HG03571 (cell line): ENCODE data around the gene ST7.

Experiments used
- ATAC-seq: cut with Tn5 transposase; IDR thresholded peaks from one replicate; pipeline ENCODE4 v1.9.1; 2021; ENCODE audit not compliant: unreplicated experiment

ST7 gene

GRCh38 chr7:116977172-116977571, 23.9 kb downstream of the ST7 start:
- ATAC-seq: no peak

DNA sequence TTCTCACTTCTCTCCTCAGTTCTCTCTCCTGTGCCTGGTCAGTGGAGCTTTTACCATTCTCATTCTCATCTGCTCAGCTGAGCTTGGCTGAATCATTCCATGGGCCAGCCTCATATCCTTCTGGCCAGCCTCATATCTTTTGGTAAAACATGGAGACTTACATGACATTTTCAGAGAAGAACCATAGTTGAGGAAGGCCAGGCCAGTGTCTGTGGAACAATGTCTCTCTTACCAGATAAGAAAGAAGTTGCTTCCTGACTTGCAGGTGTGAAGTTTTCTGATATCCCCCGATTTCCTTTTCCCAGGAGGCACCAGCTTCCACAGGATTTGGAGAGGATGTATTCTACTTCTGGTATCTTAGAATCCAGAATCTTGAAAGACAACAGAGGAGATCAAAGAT, 24.7 kb downstream of the ST7 start:
- ATAC-seq: no peak

GRCh38 chr7:116979430-116979829, 26.1 kb downstream of the ST7 start:
- no peak for ATAC-seq

DNA sequence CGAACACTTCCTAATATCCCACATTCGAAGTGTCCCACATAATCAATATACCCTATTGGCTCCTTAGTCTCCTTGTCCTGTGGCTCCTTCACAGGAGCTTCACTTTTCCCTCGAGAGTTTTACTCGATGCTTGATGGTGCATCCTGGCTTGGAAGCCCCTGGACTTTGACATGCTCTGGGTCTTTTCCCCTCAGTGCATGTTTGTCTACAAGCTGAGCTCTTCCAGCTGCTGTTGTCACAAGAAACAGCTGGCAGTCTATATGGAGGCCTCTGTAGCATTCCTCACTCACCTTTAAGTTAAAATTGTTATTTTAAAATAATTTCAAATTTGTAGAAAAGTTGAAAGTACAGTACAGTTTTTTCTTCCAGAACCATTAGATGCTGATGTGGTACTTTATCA, 27.1 kb downstream of the ST7 start:
- no peak for ATAC-seq

DNA sequence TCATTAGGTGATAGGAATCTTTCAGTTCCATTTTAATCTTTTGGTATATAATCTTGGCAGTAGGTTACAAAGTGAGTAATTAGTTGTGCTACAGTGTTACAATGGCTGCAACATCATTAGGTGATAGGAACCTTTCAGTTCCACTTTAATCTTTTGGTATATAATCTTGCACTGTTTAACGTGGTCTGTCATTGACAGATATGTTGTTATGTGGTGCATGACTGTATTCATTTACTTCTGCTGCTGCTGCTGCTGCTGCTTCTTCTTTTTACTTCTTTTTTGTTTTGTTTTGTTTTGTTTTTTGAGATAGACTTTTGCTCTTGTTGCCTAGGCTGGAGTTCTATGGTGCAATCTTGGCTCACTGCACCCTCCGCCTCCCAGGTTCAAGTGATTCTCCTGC, 28.6 kb downstream of the ST7 start:
- no peak for ATAC-seq

- no peak for ATAC-seq
These were observed 31.2 kb downstream of the ST7 start for GRCh38 chr7:116984511-116984910.

GRCh38 chr7:116984917-116985316, 31.6 kb downstream of the ST7 start:
- ATAC-seq: peak; percentile 41

- ATAC-seq: no peak
These were observed 32.3 kb downstream of the ST7 start for GRCh38 chr7:116985575-116985974.

- no peak for ATAC-seq
These were observed 33.6 kb downstream of the ST7 start for GRCh38 chr7:116986611-116987565.

- no peak for ATAC-seq
These were observed 35.2 kb downstream of the ST7 start for GRCh38 chr7:116988363-116988989.

DNA sequence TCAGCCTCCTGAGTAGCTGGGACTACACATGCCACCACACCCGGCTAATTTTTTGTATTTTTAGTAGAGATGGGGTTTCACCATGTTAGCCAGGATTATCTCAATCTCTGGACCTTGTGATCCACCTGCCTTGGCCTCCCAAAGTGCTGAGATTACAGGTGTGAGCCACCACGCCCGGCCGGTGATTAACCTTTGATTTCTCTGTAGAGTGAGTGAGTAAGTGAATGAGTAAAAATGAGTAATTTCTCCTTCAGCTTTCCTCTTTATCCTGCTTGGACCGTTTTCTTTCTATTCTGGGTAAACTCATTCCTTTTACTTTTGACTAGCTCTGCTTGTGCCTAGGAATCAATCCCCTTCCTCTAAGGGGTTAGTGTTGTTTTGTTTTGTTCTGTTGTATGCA, 36.8 kb downstream of the ST7 start:
- no peak for ATAC-seq

DNA sequence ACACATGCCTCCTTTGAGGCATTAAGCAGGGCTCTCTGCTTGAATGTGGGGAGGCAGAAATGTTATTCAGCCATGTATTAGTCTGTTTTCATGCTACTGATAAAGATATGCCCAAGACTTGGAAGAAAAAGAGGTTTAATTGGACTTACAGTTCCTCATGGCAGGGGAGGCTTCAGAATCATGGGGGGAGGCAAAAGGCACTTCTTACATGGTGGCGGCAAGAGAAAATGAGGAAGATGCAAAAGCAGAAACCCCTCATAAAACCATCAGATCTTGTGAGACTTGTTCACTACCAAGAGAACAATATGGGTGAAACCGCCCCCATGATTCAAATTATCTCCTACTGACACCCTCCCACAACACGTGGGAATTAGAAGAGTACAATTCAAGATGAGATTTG, 37.9 kb downstream of the ST7 start:
- ATAC-seq: no peak

DNA sequence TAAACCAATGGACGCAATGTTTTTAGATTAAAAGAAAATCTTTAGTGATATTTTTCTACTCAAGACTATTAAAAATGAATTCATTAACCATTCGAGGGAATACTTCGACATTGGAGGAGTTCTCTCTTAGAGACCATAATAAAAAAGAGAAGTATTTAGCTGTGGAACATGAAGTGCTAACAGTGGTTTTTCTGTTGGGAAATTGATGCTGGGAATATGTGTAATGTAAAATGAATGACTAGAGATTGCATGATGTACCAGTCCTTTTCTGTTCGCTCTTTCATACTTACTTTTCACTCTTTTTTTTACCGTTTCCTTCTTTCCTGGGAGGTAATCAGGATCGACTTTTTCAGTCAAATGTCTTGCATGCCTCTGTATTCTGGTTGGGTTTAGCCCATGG, 41.3 kb downstream of the ST7 start:
- no peak for ATAC-seq

- no peak for ATAC-seq
These were observed 44.7 kb downstream of the ST7 start for GRCh38 chr7:116997972-116998371.

GRCh38 chr7:116998567-116999175, 45.4 kb downstream of the ST7 start:
- no peak for ATAC-seq

DNA sequence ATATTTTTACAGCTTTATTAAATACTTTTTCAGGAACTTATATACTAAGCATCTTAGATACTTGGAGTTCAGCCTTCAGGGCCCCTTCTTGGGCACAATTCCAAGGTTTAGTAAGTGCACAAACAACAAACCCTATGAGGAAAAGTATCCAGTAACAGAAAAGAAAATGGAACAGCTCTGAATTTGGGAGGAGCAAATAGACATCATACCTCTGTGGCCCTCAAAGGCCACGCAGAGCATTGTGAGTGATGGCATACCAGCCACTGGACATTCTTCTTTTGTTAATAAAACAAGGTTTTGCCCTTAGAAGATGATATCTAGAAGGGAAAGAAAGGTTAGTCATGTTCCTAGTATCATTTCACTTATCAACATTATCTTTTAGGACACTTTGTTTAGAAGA, 46.0 kb downstream of the ST7 start:
- no peak for ATAC-seq

GRCh38 chr7:117001283-117001682, 48.0 kb downstream of the ST7 start:
- no peak for ATAC-seq

DNA sequence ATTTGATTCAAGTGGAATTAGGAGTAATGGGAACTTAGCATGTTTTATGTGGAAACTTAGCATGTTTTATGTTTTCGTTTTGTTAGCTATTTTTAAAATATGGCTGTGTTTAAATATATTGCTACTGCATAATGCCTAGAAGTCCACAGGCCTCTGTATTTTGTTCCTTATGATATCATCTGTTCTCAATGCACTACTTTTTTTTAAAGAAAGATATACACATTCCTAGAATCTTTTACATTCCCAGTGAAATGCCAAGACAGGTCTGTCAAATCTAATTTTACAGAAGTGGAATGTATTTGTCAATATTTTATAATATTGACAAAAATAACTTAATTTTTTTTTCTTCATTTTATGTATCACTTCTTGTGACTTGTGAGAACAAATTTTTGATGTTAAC, 51.6 kb downstream of the ST7 start:
- ATAC-seq: no peak

- ATAC-seq: no peak
These were observed 52.1 kb downstream of the ST7 start for GRCh38 chr7:117005449-117005848.

- no peak for ATAC-seq
These were observed 53.8 kb downstream of the ST7 start for GRCh38 chr7:117006907-117007684.
